Activated CD4-positive, alpha-beta T cell treated with anti-CD3 and anti-CD28 coated beads for 48 hours (primary cell): Measurements from ENCODE around the gene LRRC8A.
"Not testable (repeated sequence)": the region's sequence is repeated elsewhere in the genome, so short reads cannot be mapped to it uniquely, and the experiment has no call there.

Experiments used
- DNase-seq: peaks from one replicate; pipeline ENCODE4 v3.0.0-alpha.2; 2020

LRRC8A gene

DNA sequence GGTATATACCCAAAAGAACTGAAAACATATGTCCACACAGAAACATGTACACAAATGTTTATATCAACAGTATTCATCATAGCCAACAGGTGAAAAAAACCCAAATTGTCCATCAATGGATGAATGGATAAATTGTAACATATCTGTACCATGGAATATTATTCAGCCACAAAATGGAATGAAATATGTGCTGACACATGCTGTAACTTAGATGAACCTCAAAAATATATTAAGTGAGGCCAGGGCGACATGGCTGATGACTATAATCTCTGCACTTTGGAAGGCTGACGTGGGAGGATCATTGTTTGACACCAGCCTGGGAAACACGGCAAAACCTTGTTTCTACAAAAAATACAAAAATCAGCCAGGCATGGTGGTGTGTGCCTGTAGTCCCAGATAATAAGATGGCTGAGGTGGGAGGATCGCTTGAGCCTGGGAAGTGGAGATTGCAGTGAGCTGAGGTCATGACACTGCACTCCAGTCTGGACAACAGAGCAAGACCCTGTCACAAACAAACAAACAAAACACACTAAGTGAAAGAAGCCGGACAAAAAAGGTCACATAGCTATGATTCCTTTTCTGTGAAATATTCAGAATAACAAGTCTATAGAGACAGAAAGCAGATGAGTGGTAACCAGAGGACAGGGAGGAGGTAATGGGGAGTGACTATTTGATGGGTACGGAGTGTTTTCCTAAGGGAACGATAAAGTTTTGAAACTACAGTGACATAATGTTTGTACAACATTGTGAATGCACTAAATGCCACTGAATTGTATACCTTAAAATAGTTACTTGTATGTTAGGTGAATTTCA lies 11.6 kb upstream of the LRRC8A start:
- no peak for DNase-seq

DNA sequence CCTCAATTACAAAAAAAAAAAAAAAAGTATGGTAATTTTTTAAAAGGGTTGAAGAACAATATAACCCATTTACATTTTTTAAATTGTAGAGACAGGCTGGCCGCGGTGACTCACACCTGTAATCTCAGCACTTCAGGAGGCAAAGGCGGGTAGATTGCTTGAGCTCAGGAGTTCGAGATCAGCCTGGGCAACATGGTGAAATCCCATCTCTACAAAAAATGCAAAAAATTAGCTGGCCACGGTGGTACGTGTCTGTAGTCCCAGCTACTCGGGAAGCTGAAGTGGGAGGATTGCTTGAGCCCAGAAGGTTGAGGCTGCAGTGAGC lies 11.0 kb upstream of the LRRC8A start:
- not testable (repeated sequence) for DNase-seq

DNA sequence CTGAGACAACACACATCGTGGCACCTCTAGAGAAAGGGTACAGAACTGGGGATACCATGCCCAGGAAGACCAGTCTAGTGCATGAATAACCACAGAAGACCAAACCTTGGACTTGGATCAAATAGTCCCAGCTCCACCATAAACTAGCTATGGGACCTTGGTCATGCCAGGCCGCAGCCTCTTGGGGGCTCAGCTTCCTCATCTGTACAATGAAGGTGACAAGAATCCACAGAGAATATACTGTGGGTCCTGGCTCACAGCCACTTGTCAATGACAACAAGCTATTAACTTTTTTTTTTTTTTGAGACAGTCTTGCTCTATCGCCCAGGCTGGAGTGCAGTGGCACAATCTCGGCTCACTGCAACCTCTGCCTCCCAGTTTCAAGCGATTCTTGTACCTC lies 4.1 kb upstream of the LRRC8A start:
- no peak for DNase-seq

DNA sequence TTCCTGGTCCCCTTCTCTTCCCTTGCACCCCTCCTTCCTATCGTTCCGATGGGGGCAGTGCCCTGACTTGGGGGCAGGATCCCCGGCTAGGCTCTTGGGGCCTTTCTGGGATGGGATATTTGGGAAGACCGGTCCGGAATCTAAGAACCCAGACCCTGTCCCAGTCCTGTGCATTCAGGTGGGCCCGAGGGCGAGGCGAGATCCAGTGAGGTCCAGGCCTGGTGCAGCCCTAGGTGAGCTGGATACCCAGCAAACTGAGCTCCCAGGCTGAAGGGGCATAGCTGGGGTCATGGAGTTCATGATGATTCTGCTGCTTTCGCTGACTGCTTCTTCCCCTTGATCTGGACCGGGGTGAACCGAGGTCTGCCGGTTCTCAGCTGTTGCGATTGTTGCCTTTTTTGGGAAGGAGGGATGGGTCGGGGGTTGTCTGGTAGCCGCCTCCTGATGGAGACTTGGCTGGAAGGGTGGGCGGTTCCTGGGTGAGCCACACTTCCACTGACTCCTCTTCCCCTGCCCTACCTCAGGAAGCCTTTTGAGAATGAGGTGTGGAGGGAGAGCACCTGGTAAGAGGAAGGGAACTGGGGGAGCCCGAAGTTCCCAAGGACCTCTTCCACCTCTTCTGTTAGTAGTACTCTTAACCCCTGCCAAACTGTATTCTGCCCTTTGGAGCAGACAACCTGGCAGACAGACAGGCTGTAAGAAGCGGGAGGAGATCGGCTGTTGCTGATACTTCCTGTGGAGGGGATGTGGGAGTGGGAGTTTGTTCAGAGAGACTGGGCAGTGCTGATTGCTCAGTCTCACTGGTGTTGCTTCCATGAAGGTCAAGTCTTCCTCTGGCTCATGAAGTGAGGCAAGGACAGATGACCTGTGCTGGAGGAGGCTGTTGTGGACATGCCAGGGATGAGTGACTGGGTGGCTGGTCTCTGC lies 1.0 kb downstream of the LRRC8A start:
- no peak for DNase-seq

DNA sequence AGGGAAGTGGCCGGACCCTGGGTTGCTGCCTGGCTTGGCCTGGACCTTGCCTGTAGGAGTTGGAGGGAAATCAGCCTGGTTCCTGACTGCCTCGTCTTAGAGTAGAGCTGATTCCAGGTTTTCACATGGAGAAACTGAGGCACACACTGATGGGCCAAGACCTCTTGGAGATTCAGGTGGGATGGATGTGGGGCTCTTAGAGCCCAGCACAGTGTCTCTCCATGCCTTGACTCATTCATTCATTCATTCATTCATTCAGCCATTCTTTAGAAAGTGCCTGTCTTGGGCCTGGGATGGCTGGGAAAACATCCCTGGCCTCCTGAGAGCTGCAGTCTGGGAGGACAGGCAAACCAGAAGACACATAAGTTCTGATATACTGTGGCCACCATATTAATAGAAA lies 2.2 kb downstream of the LRRC8A start:
- no peak for DNase-seq

DNA sequence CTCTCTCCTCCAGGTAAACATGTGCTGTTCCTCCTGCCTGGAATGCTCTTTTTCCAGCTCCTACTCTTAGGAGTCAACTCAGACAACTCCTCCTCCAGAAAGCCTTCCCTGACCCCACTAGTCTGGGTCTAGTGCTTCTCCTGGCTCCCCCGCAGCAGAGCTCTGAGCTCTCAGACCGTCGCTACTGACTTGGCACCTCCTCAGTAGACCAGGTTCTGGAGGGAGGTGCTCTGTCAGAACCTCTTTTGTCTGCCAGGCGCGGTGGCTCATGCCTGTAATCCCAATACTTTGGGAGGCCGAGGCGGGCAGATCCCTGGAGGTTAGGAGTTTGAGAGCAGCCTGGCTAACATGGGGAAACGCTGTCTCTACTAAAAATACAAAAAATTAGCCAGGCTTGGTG lies 3.4 kb downstream of the LRRC8A start:
- DNase-seq, result no peak

DNA sequence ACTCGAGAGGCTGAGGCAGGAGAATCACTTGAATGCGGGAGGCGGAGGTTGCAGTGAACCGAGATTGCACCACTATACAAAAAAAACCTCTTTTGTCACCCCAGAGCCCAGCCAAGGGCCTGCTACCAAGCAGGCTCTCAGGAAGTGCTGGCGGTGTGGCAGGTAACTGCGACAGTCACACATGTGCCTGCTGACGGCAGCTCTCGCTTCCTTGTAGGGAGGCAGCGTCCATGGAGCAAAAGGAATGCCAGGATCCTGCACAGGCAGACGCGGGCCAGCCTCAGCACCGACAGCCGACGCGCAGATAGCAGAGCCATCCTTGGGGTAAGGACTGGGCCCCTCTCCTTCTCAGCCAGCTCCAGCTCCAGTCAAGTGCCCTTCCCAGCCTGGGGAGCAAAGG lies 3.9 kb downstream of the LRRC8A start:
- DNase-seq, result no peak

DNA sequence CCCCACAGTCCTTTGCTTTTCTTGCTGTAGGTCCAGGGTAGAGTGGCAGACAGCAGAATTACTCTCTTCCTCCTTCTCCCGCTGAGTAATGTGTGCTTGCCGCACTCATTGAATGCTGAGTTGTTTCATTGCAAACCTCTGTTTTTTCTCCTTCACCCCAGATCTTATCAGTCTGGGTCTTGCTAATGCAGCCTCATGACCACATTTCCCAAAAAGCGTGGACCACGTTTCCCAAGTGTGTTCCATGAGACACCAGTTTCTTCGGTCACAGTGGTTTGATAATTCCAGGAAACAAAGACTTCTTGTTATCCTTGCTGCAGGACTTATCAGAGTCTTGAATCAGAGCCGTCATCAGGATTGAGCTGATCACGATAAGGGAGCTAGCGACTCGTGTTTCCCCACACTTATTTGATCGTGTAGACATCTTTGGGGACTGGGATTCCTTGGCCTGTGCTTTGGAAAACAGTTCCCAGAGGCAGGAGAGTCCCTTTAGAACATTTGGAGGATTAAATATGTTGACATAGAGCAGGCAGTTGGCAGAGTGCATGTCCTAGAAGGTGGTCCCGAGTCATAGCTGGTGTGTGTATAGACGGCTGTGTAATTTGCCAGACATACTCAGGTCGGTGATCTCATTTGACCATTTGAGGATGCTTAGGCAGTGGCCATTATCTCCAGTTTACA lies 4.4 kb downstream of the LRRC8A start:
- DNase-seq, result no peak

DNA sequence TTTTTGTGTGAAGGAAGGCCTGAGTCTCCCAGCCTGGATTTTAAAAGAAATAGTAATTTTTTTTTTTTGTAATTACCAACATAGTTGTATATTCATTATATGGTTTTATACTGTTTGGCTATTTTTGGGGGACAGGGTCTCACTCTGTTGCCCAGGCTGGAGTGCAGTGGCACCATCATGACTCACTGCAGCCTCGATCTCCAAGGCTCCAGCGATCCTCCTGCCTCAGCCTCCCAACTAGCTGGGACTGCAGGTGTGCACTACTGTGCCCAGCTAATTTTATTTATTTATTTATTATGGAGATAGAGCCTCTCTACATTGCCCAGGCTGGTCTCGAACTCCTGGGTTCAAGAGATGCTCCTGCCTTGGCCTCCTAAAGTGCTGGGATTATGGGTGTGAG lies 5.1 kb downstream of the LRRC8A start:
- DNase-seq, result no peak

DNA sequence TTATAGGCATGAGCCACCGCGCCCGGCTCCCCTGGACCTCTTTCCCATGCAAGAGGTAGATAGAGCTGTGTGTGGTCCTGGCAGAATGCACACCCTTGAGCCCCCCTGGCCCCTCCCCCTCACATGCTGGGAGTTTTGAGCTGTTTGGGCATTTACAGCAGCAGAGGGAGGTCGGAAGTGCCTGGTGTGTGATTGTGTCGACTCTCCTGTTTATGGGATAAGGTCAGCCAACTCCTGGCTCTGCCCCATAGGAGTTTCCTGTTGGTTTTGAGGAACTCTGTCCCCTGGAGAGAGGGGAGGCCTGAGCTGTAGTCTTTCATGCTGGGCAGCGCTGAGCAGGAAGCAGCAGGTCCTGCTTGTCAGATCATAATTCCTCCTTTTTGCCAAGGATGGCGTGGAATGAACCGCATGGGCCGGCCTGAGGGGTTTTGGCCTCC lies 6.0 kb downstream of the LRRC8A start:
- no peak for DNase-seq

DNA sequence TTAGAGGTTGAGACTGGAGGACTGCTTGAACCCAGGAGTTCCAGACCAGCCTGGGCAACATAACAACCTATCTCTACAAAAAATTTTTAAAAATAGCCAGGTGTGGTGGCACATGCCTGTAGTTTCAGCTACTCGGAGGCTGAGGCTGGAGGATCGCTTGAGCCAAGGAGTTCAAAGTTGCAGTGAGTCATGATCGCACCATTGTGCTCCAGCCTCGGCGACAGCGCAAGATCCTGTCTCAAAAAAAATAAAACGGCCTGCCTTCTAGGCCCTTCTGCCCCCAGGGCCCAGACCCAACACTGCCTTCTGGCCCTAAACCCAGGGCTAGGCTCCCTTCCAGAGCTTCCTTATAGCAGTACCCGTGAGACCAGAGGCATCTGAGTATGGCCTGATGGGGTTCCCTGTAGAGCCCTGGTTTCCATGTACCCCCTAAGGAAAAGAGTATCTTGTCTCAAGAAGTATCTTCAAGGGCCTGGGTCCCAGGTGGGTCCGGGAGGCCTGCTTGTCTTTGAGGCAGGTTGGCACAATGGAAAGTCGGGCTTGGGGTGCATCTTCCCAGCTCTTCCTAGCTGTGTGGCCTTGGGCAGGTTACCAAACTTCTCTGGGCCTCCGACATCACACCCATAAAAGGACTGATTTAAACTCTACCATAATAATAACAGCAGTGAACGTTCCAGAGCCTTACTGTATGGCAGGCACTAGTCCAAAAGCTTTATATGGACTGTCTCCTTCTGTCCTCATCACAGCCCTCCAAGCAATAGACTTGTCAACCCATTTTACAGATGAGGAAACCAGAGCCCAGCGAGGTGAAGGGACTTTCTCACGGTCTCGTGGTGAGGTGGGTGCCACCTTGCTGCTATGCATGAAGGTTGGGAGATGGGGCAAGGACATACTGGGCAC lies 9.6 kb downstream of the LRRC8A start:
- DNase-seq, result no peak

DNA sequence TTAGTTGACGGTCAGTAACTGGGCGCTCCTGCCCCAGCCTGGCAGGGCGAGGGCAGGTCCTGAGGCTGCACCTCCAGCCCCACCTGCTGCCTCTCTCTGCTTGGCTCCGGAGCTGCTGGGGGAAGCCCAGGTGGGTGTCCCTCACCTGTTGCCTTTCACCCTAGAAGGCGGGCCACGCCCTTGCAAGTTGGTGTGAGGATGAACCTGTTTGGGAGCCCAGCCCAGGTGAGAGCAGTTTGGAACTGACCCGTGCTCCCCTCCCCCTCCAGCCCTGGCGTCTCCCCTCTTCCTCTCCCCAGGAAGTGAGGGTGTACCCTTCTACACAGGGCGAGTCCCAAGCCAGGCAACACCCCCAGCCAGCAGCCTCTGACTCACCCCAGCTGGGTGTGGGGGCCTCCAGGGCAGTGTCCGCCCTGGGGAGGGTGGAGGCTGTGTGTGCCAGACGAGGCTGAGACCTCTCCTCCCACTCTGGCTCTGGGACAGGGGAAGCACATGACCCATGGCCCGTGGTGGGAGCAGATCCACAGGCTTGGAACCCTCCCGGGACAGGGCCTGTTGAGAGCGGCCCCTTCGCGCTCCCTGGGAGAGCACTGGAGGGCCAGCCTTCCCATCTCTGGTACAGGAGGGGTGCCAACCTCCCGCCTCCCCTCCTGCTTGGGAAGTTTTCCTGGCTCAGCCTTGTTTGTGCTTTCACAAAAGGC lies 10.4 kb downstream of the LRRC8A start:
- no peak for DNase-seq

DNA sequence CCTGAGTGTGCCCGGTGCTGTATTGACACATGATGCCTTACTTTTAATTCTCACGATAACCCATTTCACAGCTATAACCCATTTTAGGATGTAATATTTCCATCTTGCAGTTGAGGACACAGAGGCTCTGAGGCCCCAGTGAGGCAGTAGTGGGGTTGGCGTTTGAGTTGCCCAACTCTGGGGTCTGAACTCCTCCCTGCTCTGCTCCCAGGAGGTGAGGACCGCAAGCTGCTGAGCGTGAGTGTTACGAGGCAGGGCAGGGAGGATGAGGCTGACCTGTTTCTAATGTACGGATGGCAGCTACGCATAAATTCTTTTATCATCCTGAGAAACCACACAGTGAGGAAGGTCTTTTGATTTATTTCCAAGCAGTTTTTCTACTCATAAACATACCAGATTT lies 11.4 kb downstream of the LRRC8A start:
- DNase-seq, result no peak

DNA sequence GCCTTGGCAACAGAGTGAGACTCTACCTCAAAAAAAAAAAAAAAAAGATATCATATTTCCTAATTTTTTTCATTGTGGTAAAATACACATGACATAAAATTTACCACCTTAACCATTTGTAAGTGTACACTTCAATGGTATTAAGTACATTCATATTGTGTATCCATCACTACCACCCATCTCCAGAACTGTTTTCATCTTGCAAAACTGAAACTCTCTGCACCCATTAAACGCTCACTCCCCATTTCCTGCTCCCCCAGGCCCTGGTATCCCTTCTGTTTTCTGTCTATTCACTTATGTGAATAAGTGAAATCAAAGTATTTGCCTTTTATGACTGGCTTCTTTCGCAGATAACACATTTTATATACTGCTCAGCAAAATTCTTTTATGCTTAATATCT lies 12.8 kb downstream of the LRRC8A start:
- no peak for DNase-seq

DNA sequence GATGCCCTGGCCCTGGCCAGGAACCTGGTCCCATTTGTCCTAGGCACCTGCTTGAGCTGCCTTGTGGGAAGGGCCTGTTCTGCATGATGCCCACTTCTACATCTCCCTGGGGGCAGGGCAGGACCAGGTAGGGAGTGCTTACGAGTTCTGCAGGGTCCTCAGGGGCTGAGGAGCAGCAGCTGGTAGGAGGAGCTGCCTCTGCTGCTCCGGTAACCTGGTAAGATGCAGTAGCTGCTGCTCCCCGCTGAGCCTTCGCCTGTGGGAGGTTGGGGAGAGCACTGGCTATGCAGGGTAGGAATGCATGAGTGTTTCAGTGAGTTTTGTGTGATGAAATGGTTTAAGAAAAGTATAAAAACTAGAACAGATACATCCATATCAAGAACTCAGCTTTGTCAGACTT lies 13.6 kb downstream of the LRRC8A start:
- no peak for DNase-seq

DNA sequence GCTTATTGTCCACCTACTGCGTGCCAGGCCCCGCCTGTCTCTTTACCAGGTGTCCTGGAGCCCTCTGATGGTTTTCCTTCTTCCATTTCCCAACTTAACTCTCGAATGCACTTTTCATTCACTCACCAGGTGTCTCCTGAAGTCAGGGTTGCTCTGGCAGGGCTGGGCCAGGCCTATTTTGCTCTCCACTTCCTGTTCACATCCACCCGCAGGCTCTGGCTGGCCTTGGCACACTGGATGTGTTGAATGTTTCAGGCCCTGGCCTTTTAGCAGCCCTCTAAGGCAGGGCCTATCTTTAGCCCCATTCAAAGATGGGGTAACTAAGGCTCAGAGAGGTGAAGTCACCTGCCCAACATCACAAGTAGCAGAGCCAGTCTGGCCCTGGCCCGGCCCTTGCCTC lies 16.4 kb downstream of the LRRC8A start:
- no peak for DNase-seq

DNA sequence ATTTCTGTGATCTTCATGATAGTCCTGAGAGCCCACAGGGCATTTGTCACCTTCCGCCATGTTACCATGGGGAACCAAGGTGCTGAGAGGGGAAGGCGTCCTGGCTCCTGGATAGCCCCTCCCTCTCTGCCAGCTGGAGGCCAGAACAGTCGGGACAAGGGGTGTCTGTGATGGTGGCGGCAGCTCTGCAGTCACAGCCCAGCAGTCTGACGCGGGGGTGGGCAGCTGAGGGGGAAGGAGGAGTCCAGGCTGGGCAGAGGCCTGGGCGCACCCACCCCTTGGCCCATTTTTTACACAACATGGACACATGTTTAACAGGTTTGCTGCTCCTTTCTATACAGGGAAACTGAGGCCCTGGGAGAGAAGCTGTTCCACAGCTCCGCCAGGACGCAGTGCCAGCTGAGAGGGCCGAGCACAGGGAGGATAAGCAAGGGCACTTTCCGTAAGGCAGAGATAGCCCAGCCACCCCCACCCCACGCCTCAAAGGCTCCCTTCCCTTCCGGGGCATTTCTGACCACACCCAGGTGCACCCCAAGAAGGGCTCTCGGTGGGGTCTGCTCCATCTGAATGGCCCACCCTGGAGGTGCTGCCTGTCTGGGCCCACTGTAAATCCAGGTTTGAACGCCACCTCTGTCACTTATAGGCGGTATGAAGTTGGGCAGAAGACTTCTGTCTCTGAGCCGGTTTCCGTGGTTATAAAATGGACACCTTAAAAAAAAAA lies 17.1 kb downstream of the LRRC8A start:
- no peak for DNase-seq

DNA sequence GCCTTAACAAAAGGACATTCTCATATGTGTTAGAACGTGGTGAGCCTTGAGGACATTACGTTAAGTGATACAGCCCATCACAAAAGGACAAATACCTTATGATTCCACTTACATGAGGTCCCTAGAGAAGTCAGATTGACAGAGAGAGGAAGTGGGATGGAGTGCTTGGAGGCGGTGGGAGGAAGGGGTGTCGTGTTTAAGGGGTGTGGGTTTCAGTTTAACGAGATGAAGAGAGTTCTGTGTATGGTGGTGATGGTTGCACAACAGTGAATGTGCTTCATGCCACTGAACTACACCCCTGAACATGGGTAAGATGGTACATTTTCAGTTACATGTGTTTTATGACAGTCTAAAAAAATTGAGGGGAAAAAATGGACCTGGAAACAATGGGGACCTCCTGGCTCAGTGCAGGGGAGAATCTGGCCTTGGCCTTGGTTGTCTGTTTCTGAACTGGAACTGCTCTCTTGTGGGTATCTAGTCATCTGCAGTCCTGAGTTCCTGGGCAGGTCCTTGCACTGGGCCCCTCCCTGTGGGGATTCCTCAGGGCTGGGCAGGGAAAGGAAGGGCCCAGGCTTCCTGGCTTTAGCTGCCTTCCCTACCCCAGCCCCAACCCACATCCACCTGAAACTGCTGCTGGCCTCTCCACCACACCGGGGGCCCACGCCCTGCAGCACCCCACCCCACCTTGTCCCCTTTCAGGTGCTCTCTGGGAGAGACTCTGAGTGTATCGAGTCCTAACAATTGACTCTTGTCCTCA lies 17.8 kb downstream of the LRRC8A start:
- DNase-seq, result no peak

DNA sequence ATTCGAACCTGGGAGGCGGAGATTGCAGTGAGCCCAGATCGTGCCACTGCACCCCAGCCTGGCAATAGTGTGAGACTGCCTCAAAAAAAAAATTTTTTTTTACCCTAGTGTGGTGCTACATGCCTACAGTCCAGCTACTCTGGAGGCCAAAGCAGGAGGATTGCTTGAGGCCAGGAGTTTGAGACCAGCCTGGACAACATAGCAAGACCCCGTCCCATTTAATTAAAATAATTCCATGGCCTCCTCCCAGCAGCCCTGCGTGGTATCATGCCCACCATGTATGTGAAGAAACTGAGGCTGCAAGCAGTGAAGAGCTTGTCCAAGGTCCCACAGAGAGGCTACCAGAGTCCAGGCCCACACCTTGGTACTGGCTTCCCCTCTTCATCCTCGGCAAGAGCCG lies 19.4 kb downstream of the LRRC8A start:
- DNase-seq, result no peak

DNA sequence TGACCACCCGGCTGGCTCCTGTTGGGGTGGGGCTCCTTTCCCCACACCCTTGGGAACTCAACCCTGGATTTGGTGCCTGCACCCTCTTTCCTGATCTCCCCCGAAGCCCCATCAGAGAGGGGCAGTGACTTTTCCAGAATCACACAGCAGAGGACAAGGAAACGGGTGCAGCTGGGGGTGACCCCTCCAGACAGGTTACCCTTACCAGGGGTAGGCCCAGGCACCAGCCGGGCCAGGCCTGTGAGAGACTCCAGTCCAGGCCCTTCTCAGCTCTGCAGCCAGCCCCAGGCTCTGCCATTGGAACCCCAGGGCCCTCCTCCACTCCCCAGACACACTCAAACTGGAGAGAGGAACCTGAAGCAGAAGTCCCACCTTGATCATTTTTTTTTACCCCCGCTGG lies 19.9 kb downstream of the LRRC8A start:
- no peak for DNase-seq
